ENCODE results near the gene ST14.
"Not testable (repeated sequence)": the region's sequence is repeated elsewhere in the genome, so short reads cannot be mapped to it uniquely, and the experiment has no call there.

The ST14 gene

GRCh38 chr11:130165601-130166456 is 6.2 kb downstream of the ST14 start:
- DNase-seq, result no peak

- DNase-seq, result no peak
These were observed 6.8 kb downstream of the ST14 start for GRCh38 chr11:130166457-130166784.

GRCh38 chr11:130167146-130167545 is 7.6 kb downstream of the ST14 start:
- no peak for DNase-seq

DNA sequence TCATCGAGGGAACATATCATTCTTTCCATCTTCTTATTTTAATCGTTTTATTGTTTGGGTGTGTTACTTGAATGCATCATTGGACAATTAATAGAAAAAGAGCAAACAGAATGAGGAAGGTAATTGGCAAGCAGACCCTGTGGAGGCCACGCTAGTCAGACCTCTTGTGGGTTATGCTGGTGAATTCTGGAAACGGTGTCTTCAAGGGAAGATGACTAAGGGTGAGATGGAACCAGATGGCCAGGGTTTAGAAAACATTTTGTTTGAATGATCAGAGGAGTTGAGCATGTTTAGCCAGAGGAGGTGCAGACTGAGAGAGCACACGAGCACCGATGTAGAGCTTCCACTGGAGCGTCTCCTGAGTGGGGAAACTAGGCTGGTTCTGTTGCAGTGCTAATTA is 8.5 kb downstream of the ST14 start:
- no peak for DNase-seq

DNA sequence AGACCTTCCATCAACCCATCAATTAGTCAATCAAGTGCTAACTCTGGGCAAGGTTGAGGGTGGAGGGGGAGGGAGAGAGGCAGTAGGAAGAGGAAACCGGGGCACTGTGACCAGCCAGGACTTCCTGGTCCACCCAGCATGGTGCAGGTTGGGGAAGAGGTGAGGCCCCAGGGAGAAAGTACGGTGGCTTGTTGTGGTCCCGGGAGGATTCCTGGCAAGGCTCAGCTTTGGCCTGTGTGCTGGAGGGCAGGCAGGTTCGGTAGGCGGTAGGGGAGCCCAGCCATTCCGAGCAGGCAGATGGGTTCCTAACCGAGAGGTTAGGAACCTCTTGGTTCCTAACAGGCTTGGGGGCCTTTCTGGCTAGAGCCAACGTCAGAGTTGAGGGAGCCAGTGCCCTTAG is 10.8 kb downstream of the ST14 start:
- no peak for DNase-seq

DNA sequence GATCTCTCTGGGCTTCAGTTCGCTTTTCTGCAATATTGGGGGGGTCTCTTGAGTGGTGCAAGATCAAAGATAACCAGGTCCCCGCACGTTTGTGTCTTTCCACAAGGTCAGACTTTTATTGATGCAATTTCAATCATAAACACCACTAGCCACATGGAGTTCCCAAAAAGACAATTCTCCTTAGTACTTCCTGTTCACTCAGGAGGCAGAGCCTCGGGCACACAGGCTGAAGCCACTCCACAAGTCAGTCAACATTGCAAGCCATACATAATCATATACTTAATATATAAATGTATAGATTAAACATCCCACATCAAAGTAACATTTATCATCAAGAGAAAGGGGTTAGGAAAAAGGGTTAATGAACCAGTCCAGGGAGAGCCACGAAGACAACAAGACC is 12.0 kb downstream of the ST14 start:
- no peak for DNase-seq

DNA sequence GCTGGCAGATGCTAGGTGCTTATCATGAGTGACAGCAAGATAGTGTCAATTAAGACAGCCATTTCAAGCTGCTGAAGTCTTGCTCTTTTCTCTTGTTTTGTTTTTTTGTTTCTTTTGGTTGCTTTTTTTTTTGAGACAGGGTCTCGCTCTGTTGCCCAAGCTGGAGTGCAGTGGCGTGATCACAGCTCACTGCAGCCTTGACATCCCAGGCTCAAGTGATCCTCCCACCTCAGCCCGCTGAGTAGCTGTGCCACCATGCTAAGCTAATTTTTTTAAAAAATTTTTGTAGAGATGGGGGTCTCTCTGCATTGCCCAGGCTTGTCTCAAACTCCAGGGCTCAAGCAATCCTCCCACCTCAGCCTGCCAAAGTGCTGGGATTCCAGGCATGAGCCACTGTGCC is 12.4 kb downstream of the ST14 start:
- not testable (repeated sequence) for DNase-seq

- no peak for DNase-seq
These were observed 15.1 kb downstream of the ST14 start for GRCh38 chr11:130174642-130175041.

DNA sequence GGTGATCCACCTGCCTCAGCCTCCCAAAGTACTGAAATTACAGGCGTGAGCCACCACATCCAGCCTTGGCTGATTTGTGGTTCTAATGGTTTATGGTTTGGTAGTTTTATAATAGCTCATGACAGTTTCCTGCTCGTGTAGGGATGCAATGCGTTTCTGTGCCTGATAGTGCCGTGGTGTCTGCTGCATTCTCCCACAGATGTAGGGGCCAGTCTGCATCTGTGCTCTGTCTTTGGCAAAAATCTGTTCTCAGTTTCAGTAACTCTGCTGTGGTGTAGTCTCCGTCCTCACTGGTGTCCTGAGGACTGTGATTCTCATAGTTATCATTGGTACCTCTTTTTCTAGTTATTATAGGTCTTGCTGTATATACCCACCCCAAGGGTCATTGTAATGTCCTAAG is 16.3 kb downstream of the ST14 start:
- DNase-seq, result no peak

- DNase-seq, result no peak
These were observed 18.2 kb downstream of the ST14 start for GRCh38 chr11:130177782-130178181.

GRCh38 chr11:130178441-130179339 is 19.1 kb downstream of the ST14 start:
- no peak for DNase-seq

DNA sequence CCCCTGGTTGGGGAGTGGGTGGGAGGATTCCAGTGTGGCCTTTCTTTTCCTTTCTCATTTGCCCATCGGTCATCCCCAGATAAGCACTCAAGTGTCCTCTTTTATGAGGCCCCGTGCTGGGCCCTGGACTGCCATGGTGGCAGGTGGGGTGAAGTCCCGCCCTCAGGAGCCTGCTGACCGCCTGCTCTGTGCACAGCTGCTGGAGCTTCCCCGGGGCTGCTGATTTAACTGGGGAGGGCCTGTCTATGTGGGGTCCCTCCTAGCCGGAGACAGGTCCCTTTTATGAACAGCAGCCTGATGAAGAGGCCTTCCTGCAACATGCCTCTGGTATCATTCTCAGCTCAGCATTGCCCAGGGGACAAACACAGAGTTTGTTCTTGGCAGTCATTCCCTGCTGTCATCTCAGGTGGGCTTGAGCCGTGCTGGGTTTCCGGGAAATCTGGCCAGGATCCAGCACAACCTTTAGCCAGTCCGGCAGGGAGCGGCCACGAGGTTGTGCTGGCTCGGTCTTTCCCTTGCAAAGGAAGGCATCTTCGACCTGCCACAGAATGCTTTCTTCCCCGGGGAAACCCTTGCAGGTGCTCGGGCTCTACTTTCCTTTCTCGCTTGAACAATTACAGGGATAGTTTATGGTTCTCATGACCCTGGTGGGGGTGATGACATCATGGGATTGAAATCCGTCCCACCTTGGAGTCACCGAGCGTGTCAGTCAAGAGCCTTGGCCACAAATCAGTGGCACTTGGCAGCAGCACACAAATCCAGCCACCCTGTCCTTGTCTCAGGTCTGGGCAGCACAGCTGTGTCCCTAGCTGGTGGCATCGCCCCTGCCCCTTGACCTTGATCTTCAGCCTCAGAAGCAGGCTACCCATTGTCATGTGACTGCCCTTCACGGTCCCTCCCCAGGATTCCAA is 20.1 kb downstream of the ST14 start:
- no peak for DNase-seq

DNA sequence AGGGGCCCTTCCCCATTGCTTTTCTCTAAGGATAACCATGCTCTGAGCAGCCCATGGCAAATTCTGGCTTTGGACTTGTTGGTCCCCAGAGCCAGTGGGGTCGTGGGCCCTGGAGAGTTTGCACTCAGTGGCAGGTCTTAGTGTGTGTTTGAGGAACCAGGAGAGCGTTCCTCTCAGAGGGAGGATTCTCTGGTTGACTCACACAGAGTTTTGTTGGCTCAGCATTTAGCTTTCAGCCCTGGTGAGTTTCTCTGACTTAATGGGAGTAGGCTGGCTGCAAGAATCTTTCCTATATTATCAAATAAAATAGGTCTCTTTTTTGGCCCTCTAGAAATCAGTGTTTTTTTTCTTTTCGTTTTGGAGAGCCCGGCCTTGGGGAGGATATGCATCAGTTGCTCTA is 20.9 kb downstream of the ST14 start:
- DNase-seq, result no peak

DNA sequence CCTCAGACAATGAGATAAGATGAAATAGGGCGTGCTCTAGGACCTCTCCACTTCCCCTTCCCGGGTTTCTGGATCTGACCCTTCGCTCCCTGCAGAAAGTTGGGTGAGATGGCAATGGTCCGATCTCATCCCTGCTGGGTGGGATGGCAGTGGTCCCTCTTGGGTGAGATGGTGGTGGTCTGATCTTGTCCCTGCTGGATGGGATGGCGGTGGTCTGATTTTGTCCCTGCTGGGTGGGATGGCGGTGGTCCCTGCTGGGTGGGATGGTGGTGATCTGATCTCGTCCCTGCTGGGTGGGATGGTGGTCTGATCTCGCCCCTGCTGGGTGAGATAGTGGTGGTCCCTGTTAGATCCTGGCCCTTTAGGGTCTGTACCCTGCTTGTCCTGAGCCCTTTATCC is 21.3 kb downstream of the ST14 start:
- DNase-seq, result no peak

DNA sequence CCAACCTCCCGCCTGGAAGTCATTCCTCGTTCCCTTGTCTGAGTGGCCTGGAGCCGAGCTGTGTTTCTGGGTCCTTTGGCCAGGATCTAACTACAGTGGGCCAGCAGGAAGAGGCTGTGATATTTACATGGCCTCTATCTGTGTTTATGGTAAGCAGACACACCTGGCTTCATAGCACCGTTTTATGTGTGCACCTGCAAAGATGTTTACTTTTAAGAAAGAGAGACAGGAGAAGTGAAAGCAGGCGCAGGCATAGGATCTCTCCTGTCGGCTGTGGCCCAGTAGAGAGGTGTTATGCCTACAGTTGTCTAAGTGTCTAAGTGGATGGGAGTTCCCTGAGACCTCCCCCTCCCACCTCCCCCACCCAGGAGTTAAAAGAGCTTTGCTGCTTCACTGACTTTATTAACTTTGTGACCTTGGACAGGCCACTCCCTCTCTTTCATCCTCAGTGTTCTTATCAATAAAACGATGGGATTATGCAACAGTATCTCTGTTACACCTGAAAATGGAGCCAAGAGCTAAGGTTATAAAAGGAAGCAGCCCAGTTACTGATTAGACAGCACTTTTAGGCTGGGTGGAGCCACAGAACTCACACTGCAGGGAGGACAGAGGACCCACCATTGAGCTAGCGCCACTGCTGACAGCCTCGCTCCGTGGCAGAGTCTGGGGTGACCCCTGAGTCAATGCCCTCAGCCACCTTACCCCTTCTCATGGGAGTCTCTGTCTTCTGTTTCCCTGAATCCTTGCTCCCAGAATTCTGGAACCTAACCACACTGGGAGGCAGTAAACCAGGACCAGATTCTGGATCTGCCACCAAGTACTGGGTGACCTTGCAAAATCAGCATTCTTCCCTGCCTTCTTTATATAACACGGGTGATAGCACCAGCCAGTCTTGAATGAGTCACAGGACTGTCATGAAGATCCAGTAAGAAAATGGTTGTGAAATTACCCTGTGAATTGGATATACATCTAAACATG is 22.0 kb downstream of the ST14 start:
- no peak for DNase-seq

GRCh38 chr11:130183878-130184610 is 24.5 kb downstream of the ST14 start:
- no peak for DNase-seq

- no peak for DNase-seq
These were observed 27.5 kb downstream of the ST14 start for GRCh38 chr11:130187096-130187495.

GRCh38 chr11:130188047-130188446 is 28.5 kb downstream of the ST14 start:
- DNase-seq, result no peak

GRCh38 chr11:130188585-130189347 is 29.2 kb downstream of the ST14 start:
- DNase-seq, result no peak

DNA sequence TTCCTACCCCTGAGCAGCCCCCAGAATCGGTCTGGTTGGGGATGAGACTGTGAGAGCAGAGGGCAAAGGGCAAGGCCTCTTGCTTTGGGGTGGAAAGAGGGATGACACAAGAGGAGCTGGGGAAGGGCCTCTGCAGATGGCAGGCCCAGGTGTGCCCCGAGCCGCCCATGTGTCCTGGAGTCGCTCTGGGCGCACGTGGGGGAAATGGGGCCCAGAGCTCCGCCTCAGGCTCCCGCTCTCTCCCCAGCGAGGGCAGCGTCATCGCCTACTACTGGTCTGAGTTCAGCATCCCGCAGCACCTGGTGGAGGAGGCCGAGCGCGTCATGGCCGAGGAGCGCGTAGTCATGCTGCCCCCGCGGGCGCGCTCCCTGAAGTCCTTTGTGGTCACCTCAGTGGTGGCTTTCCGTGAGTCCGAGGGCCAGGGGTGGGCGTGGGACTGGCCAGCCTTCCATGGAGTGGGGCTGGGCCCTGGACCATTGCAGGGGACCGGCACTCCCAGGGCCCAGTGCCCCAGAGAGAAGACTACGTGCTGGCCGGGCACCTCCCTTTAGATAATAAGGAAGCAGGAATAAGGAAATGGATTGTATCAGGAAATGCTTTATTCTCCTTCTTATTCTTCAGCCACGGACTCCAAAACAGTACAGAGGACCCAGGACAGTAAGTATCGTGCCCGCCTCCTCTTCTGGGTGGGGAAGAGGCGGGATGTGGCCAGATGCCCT is 30.1 kb downstream of the ST14 start:
- no peak for DNase-seq
